HTR-8/SVneo (cell line): ENCODE measurements around the gene F2RL3.
A peak's percentile ranks its signal among the peaks of the same experiment; 100 is the strongest.
"Not testable (repeated sequence)": the region's sequence is repeated elsewhere in the genome, so short reads cannot be mapped to it uniquely, and the experiment has no call there.

Experiments
- DNase-seq: peaks from one replicate; pipeline ENCODE4 v3.0.0; 2011; ENCODE audit warnings: low spot score, mixed read lengths; ENCODE audit not compliant: insufficient read length
- FAIRE-seq: peaks from 2 replicates; lab custom pipeline; 2011; peaks lifted over from hg19 to GRCh38; lab: Jason Lieb, UNC

The F2RL3 gene

DNA sequence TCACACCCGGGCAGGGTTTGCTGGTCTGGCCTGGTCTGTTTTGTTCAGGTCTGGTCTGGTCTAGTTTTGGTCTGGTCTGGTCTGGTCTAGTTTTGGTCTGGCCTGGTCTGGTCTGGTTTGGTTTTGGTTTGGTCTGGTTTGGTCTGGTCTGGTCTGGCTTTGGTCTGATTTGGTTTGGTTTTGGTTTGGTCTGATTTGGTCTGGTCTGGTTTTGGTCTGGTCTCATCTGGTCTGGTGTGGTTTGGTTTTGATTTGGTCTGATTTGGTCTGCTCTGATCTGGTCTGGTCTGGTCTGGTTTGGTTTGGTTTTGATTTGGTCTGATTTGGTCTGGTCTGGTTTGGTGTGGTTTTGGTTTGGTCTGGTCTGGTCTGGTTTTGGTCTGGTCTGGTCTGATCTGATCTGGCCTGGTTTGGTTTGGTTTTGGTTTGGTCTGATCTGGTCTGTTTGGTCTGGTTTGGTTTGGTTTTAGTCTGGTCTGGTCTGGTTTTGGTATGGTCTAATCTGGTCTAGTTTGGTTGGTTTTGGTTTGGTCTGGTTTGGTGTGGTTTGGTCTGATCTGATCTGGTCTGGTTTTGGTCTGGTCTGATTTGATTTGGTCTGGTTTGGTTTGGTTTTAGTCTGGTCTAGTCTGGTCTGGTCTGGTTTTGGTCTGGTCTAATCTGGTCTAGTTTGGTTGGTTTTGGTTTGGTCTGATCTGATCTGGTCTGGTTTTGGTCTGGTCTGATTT, 14.4 kb upstream of the F2RL3 start:
- FAIRE-seq = peak; percentile 80

DNA sequence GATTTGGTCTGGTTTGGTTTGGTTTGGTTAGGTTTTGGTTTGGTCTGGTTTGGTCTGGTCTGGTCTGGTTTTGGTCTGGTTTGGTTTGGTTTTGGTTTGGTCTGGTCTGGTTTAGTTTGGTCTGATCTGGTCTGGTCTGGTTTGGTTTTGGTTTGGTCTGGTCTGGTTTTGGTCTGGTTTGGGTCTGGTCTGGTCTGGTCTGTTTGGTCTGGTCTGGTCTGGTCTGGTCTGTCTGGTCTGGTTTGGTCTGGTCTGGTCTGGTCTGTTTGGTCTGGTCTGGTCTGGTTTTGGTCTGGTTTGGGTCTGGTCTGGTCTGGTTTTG, 13.9 kb upstream of the F2RL3 start:
- not testable (repeated sequence) for FAIRE-seq, DNase-seq

More for the DNA sequence above, 14.4 kb upstream of the F2RL3 start:
- DNase-seq = no peak

DNA sequence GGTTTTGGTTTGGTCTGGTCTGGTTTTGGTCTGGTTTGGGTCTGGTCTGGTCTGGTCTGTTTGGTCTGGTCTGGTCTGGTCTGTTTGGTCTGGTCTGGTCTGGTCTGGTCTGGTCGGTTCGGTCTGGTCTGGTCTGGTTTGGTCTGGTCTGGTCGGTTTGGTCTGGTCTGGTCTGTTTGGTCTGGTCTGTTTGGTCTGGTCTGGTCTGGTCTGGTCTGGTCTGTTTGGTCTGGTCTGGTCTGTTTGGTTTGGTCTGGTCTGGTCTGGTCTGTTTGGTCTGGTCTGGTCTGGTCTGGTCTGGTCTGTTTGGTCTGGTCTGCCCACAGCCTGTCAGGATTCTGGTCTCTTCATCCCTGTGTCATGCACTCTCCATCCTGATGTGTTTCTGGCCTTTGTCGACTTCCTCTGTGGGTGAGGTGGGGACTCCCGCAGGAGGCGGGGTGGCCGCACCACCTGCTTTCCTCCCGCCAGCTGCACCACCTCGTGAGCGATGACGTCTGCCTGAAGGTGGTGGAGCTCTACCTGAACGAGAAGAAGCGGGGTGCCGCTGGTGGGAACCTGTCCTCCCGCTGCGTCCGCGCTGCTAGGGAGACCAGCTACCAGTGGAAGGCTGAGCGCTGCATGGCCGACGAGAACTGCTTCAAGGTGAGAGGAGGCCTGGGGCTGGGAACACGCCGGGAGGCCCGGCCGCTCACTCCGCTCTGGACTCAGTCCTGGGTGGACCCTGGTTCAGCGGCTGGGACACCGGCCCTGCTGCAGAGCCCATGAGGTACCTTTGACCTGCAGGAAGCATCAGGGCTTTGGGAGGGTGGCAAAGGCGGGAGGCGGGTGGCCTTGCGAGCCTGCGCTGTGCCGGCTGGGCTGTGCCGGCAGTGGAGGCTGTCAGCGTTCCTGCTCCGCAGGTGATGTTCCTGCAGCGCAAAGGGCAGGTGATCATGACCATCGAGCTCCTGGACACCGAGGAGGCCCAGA, 12.9 kb upstream of the F2RL3 start:
- FAIRE-seq (peak; percentile 94), DNase-seq (no peak)

DNA sequence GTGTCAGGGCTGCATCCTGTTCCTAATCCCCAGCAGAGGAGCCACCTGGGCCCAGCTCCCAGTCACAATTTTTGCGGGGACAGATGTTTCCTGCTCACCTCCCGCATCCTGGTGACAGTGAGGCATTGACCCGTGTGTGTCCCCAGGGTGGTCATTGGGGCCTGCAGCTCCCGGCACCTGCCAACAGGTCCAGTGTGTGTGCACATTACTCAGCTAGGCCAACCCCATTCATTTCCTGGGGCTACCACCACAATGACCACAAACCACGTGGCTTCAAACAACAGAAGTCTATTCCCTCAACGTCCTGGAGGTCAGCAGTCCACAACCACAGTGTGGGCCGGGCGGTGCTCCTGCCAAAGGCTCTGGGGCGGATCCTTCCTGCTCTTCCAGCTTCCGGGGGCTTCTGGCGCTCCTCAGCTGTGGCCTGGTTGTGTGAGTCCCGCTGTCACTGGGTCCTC, 11.9 kb upstream of the F2RL3 start:
- no peak for DNase-seq
- no peak for FAIRE-seq

DNA sequence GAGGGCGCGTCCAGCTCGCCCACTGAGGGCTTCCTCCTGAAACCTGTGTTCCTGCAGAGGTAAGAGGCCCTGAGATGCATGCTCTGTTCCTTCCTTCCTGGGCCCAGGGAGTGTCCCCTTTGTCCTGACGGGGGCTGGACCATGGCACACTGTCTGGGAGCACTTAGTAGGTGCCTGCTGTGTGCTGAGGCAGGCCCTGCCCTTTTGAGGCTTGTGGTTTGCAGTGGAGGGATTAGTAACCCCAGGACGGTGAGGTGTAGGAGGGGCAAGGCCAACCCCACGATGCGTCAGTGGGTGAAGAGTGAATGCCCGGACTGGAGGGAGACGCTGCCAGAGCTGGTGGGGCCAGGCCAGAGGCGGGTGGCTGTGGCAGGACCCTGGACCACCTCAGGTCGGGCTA, 11.2 kb upstream of the F2RL3 start:
- FAIRE-seq (no peak), DNase-seq (no peak)

DNA sequence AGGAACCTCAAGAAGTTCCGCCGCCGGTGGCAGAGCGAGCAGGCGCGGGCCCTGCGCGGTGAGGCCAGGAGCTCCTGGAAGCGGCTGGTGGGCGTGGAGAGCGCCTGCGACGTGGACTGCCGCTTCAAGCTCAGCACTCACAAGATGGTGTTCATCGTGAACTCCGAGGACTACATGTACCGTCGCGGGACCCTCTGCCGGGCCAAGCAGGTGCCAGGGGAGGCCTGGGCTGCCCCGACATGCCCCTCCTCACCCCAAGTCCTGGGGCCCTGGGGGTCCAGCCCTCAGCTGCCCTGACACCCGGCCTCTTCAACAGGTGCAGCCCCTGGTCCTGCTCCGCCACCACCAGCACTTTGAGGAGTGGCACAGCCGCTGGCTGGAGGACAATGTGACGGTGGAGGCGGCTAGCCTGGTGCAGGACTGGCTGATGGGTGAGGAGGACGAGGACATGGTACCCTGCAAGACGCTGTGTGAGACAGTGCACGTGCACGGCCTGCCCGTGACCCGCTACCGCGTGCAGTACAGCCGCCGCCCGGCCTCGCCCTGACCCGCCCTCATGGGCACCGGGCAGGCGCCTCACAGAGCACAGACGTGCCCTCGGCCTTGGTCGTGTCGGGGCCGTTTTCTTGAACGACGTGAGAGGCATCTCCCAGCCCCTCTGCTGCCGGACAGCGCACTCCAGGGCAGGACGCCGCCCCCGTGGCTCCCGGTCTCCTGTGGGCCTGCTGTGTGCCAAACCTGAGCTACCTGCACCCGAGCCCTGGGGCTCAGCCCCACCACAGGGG, 10.4 kb upstream of the F2RL3 start:
- DNase-seq (no peak), FAIRE-seq (no peak)

DNA sequence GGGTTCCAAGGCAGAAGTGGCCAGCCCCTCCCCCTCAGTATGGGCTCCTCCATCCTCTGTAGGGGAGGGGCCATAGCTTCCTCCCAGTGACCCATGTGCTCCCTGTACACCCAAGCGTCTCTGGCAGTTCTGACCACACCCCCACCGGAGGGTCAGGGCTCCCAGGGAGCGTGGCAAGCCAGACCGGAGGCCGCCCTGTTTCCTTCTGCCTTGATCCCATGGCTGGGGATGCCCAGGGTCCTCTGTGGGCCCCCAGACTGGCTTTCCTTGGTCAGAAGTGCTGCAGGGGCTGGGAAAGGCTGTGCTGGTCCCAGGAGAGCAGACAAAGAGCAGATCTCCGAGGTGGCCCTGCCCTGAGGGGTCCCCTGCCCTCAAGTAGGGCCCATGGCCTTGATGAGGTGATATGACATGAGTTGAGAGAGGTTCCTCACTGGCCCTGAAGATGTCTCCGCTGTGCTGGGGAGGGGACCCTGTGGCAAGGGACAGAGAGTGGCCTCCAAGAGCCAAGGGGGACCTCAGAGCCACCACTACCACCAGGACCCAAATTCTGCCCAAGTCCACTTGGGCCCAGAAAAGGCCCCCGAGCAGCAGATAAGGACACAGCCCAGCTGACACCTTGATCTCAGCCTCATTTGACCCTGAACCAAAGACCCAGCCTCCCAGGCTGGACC, 7.8 kb upstream of the F2RL3 start:
- DNase-seq = no peak
- FAIRE-seq = no peak

DNA sequence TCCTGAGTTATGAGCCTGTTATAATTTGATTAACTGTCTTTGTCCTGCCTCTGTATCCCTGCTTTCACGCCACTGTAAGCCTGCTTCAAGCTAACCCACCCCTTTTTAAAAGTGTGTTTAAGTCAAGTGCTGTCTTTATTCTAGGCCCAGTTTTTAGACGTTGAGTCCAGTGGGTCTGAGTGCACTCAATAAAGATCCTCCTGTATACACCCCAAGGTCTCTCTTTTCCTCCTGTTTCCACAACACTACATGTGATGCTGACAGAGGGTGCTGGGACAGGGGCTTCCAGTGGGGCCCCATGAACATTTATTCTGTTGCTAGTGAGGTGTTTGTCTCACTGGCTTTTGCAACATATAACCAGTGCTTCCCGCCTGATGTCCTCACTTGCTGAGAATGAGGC, 6.7 kb upstream of the F2RL3 start:
- DNase-seq = no peak

DNA sequence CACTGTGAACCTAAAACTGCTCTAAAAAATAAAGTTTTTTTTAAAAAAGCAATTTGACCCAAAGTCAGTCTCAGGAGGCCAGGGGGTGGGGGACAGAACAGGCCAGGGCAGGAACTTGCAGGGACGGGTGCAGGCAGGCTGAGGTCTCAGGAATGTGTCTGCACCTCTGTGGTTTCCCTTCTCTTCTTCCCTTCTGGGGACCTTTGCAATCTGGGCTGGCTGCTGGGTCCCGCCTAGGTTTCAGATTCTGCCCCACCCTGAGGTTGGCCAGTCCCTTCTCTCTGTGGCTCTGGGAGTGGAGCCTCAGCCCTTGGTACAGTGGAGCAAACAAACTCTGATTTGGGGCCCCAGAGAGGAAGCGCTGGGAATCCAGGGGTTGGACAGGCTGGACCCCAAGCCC, 5.3 kb upstream of the F2RL3 start:
- no peak for DNase-seq
- no peak for FAIRE-seq

More for the DNA sequence above, 6.7 kb upstream of the F2RL3 start:
- no peak for FAIRE-seq

DNA sequence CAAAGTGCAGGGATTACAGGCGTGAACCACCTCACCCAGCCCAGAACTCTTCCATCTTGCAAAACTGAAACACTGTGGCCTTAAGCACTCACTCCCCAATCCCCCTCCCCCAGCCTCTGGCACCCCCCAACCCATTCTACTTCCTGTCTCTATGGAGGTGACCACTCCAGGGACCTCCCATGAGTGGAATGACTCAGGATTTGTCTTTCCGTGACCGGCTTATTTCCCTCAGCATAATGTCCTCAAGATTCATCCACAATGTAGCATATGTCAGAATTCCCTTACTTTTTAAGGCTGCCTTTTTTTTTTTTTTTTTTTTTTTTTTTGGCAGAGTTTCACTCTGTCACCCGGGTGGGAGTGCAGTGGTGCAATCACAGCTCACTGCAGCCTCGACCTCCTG, 3.6 kb upstream of the F2RL3 start:
- FAIRE-seq = no peak
- no peak for DNase-seq

DNA sequence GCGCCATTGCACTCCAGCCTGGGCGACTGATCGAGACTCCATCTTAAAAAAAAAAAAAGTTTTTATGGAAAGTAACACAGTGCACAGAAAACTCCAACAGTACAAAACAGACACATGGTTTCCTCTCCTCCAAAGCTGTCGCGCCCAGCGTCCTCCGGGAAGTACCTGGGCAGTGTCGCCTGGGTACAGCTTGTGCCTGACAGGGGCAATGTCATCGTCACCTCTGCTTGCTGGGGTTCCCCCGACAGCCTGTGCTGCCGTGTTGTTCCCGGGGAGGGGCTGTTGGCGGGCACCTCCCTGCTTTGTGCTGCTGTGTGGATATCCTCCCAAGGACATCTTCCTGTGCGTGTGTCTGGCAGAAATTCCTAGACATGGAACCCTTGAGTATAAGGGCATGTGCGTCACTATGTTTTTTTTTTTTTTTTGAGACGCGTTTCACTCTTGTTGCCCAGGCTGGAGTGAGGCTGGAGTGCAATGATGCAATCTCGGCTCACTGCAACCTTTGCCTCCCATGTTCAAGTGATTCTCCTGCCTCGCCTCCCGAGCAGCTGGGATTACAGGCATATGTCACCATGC, 2.4 kb upstream of the F2RL3 start:
- DNase-seq = no peak
- FAIRE-seq = no peak

DNA sequence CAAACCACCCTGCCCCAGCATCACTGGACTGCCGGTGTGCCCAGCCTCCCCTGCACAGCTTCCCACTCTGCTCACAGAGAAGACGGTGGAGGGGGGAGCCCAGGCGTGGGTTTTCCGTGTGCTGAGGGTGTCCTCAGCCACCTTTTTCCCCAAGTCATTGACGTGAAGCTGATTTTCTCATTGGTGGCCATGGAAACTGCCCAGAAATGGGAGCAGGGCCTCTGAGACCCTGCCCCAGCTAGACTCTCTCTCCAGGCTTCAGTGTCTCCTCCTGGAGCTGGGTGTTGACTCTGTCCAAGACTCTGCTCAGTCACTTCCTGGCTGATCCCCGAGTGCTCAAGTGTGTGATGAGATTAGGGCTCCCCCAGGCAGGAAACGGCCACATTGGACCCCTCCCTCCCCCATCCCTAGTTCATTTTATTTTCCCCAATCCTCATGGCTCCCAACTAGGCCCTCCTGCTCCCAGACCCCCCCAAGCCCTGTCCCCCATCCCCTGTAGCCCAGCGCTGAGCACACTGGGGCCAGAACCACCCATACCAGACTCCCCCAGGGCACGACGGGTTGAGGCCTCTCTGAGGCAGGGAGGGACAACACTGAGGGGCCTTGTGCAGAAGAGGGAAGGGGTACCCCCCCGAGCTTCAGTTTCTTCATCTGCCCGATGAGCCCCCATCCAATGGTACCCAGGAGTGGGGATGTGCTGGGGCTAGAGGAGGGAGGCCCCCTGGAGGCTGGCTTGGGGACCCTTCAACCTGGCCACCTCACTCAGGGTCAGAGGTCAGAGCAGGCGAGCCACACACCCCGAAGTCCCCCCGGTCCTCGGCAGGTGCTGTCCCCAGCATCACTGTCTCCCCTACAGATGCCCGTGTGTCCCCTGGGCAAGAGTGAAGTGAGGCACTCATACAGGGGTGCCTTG, 1.2 kb upstream of the F2RL3 start:
- no peak for DNase-seq
- no peak for FAIRE-seq

DNA sequence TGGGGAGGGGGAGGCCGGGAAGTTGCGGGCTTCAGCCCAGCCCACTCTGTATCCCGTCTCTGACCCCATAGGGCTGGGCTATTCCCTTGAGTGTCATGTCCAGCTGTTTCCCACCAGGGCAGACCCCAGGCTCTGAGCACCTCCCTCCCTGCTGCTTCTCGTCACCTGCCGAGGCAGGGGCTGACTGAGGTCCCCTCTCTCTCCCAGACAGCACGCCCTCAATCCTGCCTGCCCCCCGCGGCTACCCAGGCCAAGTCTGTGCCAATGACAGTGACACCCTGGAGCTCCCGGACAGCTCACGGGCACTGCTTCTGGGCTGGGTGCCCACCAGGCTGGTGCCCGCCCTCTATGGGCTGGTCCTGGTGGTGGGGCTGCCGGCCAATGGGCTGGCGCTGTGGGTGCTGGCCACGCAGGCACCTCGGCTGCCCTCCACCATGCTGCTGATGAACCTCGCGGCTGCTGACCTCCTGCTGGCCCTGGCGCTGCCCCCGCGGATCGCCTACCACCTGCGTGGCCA, 625 bp downstream of the F2RL3 start:
- DNase-seq (no peak), FAIRE-seq (no peak)

DNA sequence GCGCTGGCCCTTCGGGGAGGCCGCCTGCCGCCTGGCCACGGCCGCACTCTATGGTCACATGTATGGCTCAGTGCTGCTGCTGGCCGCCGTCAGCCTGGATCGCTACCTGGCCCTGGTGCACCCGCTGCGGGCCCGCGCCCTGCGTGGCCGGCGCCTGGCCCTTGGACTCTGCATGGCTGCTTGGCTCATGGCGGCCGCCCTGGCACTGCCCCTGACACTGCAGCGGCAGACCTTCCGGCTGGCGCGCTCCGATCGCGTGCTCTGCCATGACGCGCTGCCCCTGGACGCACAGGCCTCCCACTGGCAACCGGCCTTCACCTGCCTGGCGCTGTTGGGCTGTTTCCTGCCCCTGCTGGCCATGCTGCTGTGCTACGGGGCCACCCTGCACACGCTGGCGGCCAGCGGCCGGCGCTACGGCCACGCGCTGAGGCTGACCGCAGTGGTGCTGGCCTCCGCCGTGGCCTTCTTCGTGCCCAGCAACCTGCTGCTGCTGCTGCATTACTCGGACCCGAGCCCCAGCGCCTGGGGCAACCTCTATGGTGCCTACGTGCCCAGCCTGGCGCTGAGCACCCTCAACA, 1.2 kb downstream of the F2RL3 start:
- DNase-seq (no peak), FAIRE-seq (no peak)

DNA sequence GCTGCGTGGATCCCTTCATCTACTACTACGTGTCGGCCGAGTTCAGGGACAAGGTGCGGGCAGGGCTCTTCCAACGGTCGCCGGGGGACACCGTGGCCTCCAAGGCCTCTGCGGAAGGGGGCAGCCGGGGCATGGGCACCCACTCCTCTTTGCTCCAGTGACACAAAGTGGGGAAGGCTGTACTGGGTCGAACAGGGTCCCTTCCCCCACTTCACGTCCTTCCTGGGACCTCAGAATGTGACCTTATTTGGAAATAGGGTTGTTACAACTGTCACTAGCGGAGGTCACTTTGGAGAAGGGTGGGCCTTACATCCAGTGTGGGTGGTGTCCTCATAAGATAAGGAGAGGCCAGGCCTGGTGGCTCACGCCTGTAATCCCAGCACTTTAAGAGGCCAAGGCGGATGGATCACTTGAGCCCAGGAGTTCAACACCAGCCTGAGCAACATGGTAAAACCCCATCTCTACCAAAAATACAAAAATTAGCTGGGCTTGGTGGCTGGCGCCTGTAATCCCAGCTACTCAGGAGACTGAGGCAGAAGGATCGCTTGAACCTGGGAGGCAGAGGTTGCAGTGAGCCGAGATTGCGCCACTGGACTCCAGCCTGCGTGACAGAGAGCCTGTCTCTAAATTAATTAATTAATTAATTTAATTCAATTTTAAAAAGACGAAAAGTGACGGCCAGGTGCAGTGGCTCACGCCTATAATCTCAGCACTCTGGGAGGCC, 1.8 kb downstream of the F2RL3 start:
- DNase-seq = no peak

DNA sequence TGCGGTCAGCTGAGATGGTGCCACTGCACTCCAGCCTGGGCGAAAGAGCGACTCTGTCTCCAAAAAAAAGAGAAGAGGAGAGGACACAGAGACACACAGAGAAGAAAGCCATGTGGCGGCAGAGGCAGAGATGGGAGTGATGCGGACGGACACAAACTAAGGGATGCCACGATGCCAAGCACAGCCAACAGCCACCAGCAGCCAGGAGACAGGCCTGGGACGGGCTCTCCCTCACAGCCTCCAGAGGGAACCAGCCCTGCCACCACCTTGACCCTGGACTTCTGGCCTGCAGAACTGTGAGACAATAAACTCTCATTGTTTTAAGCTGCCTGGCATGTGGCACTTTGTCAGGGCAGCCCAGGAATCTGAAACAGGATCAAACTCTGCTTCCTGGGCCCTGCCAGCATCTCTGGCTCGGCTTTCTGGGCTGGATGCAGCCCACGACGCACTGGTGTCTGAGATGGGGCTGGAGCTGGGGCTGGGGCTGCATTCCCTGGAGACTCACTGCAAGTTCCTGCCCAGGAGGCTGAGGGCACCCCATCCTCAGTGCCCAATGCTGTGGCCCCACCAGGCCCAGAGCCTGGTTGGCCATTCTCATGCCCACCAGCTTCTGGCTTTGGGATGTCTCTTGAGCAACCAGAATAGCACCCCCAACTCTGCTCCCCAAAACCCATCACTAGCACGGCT, 3.0 kb downstream of the F2RL3 start:
- DNase-seq = no peak
- no peak for FAIRE-seq

More for the DNA sequence above, 1.8 kb downstream of the F2RL3 start:
- FAIRE-seq = no peak

DNA sequence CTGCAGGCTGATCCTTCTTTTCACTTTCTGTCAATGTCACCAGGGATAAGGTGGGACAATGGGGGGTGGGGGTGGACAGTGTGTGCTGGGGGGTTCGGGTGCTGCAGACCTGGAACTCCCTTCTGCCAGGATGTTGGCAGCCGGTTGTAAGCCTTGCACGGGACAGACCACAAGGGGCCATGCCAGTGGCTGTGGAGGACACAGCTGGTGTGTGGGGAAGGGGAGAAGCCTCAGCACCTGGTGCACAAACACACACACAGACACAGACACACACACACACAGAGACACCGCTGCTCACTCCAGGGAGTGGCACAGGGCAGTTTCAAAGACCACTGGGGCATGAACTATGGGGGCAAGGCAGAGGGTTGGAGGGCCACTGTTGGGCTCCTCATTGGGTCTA, 3.6 kb downstream of the F2RL3 start:
- no peak for DNase-seq
- FAIRE-seq = no peak
